WI38 (cell line): Measurements from ENCODE around the gene CEP192.

ENCODE experiments used
- H3K4me3 ChIP-seq: 2 replicates; pipeline ENCODE4 v1.5.1; 2011; ENCODE audit warnings: low read depth, mild to moderate bottlenecking, control low read depth, low read length
- CTCF ChIP-seq: IDR thresholded peaks from 2 replicates; pipeline ENCODE4 v1.5.1; 2012; ENCODE audit warnings: low read depth, mild to moderate bottlenecking, control low read depth, low read length

The CEP192 gene

GRCh38 chr18:13035249-13035914 lies 44.2 kb downstream of the CEP192 start:
- H3K4me3 ChIP-seq: no peak overlapping the region
- TF ChIP-seq CTCF: no peak

GRCh38 chr18:13036622-13037320 lies 45.6 kb downstream of the CEP192 start:
- H3K4me3 ChIP-seq: no peak overlapping the region
- TF ChIP-seq CTCF: no peak

- TF ChIP-seq CTCF: no peak
- H3K4me3 ChIP-seq: no peak overlapping the region
Measured at GRCh38 chr18:13039806-13040205, 48.6 kb downstream of the CEP192 start.

- TF ChIP-seq CTCF: no peak
- H3K4me3 ChIP-seq: no peak overlapping the region
Measured at GRCh38 chr18:13043066-13043465, 51.9 kb downstream of the CEP192 start.

GRCh38 chr18:13048061-13048595 lies 57.0 kb downstream of the CEP192 start:
- TF ChIP-seq CTCF: no peak

GRCh38 chr18:13051159-13051558 lies 60.0 kb downstream of the CEP192 start:
- TF ChIP-seq CTCF: no peak

More at GRCh38 chr18:13048061-13048595, 57.0 kb downstream of the CEP192 start:
- H3K4me3 ChIP-seq: no peak overlapping the region

GRCh38 chr18:13051950-13052349 lies 60.8 kb downstream of the CEP192 start:
- no peak overlapping the region for H3K4me3 ChIP-seq
- TF ChIP-seq CTCF: no peak

More at GRCh38 chr18:13051159-13051558, 60.0 kb downstream of the CEP192 start:
- H3K4me3 ChIP-seq: no peak overlapping the region
